ENCODE measurements around the gene C9.

- TF ChIP-seq CTCF (conservative IDR thresholded peaks at IDR 0.05; ENCODE audit: low read depth in 2 of 2) (no peak), EZH2 (IDR thresholded peaks at IDR 0.05; ENCODE audit: low read depth, unreplicated experiment) (no peak), POLR2AphosphoS5 (IDR thresholded peaks at IDR 0.05; ENCODE audit: low read depth) (no peak), EZH2phosphoT487 (IDR thresholded peaks at IDR 0.05; ENCODE audit: unreplicated experiment) (no peak), CREB1 (CRISPR knock-in tag; IDR thresholded peaks at IDR 0.05; ENCODE audit: low read depth) (no peak), ETS1 (IDR thresholded peaks at IDR 0.05) (no peak), ZNF331 (CRISPR knock-in tag; IDR thresholded peaks at IDR 0.05; ENCODE audit: low read depth) (no peak), REST (IDR thresholded peaks at IDR 0.05; ENCODE audit: unreplicated experiment) (no peak)
Observed at GRCh38 chr5:39352951-39353350, 11.3 kb downstream of the C9 start.

Measured in GM23338 (cell line).